ENCODE results near the gene CHST5.

CHST5 gene

DNA sequence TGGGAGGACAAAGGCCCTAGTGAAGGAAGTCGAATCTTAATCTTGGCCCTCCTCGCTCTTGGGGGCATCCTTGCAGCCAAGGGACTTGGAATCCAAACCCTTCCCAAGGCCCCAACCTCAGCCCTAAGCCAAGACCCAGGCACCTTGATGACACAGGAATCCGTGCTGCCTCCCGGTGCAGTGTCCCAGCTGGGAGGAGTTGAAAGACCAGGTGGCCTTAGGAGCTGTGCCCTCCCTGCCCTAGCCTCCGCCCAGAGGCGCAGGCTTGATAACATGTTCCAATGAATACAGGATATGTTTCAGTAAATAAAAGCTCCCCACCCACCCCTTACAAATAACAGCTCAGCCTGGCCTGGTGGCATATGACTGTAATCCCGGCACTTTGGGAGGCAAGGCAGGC, at the start of gene CHST5:
CHST5 (minus strand) TSS at position 208 of the 400 bp plus-strand sequence. CDS start 5,724 bp downstream, outside the sequence.
- DNase-seq = no peak

DNA sequence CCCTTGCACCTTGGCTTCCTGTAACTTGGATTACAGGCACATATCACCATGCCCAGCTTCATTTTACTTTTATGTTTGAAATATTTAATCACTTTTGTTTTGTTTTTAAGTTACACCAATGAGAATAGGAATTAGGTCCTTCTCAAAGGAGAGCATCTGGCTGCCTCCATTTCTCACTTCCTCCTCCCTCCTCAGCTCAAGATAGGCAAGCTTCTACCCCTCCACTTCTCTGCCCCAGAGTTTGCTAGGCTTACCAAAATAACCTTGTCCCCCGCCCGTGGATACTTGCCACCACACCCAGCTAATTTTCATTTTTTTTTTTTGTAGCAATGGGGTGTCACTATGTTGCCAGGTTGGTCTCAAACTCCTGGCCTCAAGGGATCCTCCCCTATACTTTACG, 48.2 kb upstream of the CHST5 start:
- DNase-seq = no peak

DNA sequence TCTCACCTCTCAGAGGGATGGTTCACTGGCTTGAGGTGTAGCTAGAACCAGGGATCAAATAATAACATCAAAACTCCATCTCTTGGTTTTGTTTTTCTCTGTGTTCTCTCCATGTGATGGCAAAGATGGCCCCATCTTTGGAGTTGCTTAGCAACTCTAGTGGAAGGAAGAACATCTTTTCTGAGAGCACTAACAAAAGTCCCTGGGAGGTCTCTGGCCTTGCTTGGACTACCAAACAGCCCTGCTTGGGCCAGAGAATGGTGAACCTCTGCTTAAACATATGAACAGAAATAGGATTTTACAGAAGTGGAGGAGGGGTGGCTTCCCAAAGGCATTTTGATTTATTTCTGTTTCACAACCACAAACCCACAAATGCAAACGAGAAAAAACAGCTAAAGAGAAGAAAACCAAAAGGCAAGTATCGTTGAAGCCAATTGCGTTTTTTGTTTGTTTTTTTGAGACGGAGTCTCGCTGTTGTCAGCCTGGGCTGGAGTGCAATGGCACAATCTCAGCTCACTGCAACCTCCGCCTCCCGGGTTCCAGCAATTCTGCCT, 43.5 kb upstream of the CHST5 start:
- DNase-seq = no peak

DNA sequence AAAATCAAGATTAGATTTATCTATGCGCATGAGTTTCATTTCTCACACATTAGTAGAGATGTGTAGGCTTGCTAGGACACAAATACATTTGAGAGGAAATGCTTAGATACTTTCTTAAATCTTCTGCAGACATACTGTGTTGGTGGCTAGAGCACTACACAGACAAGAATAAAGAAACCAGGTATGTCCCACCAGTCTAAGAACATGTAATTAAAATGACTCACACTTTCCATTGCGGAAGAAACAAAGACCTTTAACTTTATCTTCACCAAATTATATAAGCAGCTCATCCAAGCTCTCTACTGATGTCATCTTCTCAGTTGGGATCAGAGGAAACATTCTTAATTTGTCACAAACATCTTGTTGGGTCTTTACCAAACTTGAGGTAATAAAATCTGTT, 42.8 kb upstream of the CHST5 start:
- DNase-seq = no peak

DNA sequence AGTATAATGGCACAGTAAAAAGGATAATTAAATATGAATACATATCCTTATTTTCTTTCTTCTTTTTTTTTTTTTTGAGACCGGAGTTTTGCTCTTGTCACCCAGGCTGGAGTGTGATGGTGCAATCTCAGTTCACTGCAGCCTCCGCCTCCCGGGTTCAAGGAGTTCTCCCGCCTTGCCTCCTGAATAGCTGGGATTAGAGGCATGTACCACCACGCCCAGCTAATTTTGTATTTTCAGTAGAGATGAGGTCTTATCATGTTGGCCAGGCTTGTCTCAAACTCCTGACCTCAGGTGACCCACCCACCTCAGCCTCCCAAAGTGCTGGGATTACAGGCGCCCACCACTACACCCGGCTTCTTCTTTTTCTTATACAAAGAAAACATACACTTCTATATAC, 42.3 kb upstream of the CHST5 start:
- DNase-seq = no peak

DNA sequence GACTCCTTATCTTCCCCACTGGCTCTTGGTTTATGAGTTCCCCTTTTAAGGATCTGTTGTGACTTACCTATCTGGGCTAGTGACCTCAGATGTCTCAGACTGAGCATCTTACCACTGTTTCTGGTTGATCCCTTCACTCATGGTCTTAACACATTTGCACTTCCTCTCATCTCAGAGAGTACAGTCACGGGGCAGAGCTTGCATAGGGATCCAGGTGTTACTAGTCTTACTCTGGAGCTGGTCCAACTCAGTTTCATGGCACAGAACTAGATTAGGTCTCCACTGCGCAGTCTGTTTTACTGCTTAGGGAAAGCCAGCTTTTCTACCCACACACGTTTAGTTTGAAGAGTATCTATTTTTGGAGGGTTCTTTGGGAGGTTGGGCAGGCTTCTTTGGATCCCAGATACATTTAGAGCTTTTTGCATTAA, 40.5 kb upstream of the CHST5 start:
- DNase-seq = no peak

DNA sequence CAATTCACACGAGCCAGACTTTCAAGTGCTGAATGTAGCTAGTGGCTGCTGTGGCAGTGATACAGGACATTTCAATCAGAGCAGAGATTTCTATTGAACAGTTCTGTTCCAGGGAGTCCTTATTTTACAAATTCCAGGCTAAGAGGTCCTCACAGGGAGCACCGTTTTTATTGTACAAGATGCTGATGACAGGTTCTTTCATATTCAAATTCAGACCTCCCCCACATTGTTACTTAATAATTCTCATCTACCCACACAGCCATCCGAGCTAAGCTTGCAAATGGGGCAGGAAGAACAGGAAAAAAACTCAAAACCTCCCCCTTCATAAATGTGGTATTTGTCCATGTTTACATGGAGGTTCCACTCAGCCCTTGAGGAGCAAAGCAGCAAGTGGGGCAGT, 40.0 kb upstream of the CHST5 start:
- no peak for DNase-seq

DNA sequence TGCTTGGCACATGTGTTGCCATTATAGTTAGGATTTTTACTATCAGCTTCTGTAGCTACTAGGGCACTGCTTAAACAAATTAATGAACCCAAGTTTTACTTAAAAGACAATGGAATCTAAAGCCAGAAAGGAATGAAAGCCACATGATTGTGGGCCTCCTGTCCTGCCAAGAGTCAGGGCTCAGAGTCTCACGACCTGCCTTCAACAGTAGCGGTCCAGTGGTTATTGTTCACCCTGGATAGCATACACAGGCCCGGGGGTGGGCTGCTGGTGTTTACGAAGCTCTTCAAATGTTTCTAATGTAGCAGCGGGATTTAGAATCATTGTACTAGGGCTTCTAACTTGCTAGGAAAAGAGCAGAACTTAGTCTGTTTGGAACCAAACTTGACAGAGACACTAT, 38.0 kb upstream of the CHST5 start:
- no peak for DNase-seq

DNA sequence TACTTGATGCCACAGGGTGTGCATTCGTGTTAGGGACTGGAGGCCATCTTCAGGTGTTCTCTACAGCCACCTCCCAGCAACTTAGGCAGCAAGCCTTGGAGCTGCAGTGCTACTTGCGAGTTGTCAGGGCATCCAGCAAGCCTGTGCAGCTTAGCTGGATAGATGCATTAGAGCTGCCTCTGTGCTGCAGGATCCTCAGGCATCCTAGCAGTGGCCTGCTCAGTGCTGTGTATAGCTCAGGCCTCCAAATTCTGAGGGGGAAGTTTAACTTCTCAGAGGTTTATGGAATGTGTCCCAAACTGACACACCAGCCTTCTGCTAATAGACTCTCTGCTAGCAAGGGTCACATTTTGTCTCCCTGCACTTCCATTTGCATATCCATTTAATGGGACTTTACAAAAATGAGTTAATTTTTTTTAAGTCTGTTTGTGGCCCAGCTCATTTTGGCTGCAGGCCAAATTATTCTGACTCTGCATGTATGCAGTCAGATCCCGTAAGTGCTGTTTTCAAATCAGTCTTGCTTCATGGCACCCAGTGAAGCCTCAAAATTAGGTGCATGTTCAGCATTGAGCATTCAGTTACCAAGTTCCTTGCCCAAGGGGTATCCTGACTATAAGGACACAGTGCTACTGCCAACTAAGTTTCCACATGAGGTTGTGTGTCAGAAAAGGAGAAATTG, 37.1 kb upstream of the CHST5 start:
- DNase-seq = no peak

DNA sequence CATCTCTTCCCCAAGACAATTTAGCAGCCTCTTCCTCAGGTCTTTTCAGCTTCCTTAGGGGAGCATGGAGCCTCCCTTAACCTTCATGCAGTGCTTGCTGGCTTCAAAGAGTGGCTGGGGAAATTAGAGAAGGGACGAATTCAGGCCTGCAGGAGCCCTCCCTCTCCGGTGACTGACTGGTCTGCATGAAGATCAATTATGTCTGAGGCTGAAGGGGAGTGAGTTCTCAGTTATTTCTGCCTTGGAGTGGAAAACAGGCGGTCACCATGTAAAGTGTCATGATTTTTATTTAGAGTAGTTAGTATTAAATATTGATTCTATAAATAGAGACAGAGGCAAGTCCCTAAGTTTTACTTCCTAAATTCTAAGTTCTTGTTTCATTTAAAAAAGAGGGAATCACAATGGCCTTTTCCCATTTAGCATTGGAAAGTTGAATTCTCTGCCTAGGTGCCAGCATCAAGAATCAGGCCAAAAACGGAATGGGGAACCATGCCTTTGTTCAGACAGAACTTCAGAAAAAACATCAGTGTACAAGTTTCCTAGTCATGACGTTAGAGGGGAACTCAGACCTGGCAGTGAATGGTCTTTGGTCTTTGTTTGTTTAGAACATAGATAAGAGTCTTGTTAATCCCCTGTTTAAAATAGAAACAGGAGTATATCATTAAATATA, 34.6 kb upstream of the CHST5 start:
- DNase-seq = no peak

DNA sequence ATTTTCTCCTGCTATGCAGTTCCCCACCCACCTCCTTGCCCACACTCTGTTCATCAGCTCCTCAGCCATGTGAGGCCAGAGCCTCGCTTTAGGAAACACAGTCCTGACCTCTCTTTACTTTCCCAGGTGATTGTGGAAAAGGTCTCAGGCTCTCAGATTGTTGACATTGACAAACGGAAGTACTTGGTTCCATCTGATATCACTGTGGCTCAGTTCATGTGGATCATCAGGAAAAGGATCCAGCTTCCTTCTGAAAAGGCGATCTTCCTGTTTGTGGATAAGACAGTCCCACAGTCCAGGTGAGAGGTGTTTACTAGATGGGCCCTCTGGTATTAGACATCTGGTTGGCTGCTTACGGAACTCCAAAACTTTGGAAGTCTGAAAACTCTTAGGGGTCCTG, 32.0 kb upstream of the CHST5 start:
- no peak for DNase-seq

DNA sequence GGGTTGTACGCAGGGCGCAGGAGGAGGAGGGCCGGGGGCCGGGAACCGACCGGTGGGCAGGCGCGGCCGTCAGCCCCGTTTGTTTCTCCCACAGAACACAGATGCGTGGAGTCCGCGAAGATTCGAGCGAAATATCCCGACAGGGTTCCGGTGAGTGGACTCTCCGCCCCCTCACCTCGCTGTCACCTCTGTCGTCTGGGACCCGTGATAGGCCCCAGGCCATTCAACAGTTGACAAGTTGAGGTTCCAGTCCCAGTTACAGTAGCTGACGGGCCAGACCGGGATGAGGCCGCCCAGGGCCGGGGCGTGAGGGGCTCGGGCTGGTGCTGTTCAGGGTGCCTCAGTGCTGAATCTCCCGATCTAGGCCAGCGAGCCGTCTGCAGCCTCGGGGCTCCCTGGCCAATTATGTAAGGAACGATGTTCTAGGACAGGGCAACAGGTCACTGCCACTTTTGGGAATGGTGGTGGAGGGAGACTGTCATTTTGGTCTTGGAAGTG, 30.9 kb upstream of the CHST5 start:
- no peak for DNase-seq

DNA sequence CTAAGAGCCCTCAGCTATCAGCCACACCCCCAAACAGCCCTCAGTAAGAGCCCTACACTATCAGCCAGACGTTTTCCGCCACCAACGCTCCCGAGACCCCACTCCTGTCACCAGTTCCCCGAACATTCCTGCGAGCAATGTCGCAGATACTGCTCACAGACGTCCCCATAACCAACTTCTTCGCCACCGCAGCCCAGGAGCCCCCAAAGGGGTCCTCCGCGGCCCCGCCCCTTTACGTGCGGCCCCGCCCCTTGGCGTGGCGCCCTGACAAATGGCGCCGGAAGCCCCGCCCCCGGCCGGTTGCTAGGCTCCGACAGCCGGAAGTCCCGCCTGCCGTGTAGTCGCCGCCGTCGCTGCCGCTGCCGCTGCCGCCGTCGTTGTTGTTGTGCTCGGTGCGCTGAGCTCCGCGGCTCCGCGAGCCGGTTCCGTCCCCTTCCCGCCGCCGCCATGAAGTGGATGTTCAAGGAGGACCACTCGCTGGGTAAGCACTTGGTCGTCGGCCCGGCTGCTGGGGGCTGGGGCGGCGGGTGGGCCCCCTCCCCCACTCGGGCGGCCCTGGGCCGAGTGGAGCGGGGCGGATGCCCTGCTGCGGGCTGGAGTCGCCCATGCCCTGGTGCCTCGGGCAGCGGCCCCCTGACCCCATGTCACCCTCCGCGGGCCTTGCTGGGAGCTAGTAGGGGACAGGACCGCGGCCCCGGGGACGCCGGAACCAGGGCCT, 30.3 kb upstream of the CHST5 start, which contains the start of gene GABARAPL2:
GABARAPL2 (plus strand) TSS at position 340 of the 718 bp plus-strand sequence; CDS start at position 448, 108 bp downstream.
- peak; percentile 66 for DNase-seq

DNA sequence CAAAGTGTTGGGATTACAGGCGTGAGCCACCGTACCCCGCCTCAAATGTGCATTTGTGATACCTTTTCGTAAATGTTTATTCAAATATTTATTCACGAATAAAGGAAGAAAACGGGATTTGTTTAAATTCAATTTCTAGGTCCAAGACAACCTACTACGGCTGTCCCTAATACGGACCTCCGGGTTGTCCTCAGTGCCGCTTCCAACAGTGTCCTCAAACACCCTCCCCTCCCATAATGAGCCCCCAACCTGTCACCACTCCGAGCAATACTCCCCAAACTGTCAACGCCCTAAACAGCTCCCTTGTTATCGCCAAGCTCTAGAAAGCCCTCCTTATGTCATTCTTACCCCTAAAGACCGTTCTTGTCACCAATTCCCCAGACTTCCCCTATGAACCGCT, 29.7 kb upstream of the CHST5 start:
- no peak for DNase-seq

DNA sequence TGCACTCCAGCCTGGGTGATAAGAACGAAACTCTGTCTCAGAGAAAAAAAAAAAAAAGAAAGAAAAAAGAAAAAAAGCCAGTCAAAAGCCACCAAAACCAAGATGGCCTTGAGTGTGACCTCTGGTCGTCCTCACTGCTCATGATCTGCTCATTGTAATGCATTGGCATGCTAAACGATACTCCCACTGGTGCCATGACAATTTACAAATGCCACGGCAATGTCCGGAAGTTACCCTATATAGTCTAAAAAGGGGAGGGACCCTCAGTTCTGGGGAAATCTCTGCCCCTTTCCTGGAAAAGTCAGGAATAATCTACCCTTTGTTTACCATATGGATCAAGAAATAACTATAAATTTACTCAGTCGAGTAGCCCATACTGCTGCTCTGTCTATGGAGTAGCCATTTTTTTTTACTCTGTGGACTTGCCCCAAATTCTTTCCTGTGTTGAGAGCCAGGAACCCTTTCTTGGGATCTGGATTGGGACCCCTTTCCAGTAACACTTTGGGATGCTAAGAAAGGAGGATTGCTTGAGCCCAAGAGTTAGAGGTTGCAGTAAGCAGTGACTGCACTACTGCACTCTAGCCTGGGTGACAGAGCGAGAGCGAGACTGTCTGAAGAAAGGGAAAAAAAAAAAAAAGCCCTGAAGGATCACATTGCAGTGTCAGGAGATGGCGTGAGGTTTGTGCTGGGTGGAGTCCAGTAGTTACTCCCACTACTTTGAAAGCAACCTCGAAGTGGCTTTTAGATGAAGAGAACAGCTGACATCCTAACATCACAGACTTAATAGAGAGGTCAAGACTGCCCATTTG, 23.9 kb upstream of the CHST5 start:
- no peak for DNase-seq

DNA sequence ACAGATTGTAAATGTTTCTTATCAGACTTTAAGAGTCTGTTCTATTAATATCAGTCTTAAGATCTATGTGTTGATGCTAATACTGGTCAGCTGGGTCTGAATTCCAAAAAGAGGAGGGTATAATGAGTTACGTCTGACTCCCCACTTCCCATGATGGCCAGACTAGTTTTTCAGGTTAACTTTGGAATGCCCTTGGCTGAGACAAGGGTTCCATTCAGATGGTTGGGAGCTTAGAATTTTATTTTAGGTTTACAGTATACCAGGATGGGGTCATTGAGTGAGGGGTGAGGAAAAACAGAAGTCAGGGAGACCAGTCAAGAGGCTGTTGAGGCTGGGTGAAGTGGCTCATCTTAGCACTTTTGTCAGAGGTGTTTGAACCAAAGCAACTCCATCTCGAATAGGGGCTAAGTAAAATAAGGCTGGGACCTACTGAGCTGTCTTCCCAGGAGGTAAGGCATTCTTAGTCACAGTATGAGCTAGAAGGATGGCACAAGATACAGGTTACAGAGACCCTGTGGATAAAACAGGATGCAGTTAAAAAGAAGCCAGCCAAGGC, 23.0 kb upstream of the CHST5 start:
- DNase-seq = no peak

DNA sequence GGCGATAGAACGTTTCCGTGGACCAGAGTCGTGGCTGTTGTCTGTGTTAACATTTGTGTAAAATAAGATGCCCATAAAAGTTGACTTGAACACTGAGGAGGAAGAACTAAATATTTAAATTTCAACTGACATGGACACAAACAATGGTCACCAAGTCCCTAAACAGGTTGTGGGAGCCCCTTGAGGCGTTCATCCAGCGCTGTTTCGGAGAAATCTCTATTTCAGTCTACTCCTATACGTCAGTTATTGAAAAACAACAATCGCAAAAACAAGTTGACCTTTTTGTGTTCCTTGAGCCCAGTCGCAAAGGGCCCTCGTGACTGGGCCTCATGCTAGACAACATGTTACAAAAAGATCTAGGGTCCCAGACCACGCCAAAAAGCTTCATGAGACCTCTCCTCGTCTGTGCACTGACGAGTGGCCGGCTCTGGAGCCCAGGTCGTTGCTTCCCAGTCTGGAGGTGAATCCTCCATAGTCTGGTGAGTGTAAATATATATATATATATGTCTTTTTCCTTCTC, 20.6 kb upstream of the CHST5 start:
- no peak for DNase-seq

DNA sequence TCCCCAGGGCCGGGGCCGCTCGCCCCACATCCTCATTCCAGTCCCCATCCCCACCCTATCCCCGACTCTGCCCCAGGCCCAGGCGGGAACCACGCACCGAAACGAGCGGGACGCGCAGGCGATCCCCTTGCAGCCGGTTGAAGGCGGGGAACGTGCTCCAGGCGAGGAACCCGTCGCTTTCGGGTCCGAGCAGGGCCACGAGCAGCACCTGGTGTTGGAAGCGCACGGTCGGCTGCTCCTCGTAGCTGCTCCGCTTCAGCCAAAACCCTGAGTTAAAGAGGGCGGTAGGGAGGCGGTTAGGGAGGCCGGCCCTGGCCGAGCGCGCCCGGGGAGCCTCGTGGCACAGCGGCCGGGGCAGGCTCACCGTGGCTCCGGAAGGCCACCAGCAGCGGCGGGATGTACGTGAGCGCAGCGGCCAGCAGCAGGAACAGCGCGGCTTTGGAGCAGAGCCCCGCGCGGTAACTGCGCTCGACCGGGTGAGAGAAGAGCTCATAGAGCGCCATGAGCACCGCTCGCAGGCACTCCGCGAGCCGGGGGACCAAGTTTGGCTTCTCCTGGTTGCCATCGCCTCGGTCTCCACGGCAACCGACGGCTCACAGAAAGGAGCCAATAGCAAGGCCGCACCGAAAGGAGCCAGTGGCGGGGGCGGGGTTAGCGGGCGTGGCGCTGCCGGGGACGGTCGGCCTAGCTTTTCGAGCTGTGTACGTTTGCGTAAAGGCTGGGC, 20.0 kb upstream of the CHST5 start, which contains the start of gene TMEM231:
TMEM231 (minus strand) TSS at position 546 of the 724 bp plus-strand sequence; CDS start at position 503, 43 bp downstream.
- peak; percentile 85 for DNase-seq

DNA sequence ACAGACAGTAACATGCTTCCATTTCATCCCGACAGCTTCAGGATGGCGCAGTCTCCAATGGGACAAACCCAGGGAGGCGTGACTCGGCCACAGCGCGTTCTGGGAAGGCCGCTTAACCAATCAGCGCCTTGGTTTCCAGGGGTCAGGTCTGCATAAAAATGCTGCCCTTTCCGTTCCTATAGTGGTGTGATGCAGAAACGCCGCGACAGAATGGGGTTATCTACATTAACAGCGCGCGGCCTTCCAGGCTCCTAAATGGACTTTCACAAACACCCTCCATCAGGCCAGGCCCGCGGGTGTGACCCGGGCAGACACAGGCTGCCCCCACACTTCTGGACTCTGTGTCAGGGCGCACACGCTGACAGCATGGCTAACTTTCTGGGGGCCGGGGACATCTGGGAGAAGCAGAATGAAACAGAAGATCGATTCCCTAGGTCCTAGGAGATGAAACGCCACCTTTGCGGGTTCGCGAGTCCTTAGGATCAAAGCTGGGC, 19.4 kb upstream of the CHST5 start:
- DNase-seq = peak; percentile 67

DNA sequence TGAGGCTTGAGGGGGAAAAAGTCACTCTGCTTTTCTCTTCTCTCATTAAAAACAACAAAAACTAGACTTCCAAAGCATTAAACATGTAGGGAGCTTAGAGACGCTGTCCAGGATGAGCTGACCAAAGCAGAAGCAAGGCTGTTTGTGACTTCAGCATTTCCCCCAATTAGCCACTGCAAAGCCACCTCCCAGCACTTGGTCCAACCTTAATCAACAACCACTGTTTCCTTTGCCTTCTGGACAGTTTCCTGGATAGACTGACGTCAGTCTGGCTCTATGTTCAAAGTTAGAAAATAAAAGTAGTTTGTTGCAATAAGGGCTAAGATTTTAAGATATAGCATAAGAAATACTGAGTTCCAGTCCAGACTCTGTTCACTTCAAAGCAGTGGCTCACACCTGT, 17.0 kb upstream of the CHST5 start:
- DNase-seq = no peak

DNA sequence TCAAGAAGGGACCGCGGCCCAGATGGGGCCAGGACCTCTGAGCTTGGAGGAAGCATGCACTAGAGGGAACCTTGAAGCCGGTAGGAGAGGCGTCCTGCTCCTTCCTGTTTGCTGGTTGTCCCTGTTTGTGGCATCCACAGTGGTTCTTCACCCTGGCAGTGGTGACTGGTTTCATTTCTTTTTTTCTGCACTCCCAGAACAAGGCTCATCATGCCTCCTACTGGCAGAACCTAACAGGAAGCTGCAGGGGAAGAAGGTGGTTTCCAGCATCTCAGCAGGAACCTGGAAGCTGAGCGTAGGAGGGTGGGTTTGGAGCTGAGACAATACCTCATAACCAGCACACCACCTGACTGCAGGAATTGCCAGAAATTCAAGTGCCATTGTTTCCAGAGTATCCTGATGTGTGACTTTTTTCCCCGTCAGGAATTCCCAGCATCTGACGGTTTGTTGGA, 14.3 kb upstream of the CHST5 start:
- no peak for DNase-seq
